ENCODE results near the gene HERC4. TPM values are rescaled to one million over a fixed set of nuclear protein-coding genes. Genes with fewer than 3 reads are reported as not detected.
A peak's percentile ranks its signal among the peaks of the same experiment; 100 is the strongest.

HERC4 gene
- total RNA-seq, 2 experiments from 2014 or later, result 46.0 to 46.8 TPM

- Mint-ChIP-seq H3K27ac (peak overlapping the region; percentile 57), H3K36me3 (ENCODE audit: low read depth) (peaks cover 82% of the 10 kb centered on the region), H3K27me3 (no peaks in the 10 kb centered on the region), H3K4me1 (ENCODE audit: low read depth) (peaks cover 5% of the 10 kb centered on the region), H3K4me3 (no peak overlapping the region), H3K9me3 (peaks cover 2% of the 10 kb centered on the region)
- H3K9me3 ChIP-seq (ENCODE audit: control insufficient read depth in 1 of 2, insufficient read depth in 1 of 2, low read length in 2 of 2), result peaks cover 0 to 3% of the 10 kb centered on the region in 2 experiments
- no peak for ATAC-seq (ENCODE audit: poor library complexity)
- no peak for DNase-seq
- no peak overlapping the region for H3K4me3 ChIP-seq (ENCODE audit: low read length)
- no peak overlapping the region for H3K27ac ChIP-seq (ENCODE audit: low read depth in 1 of 2, low read length in 2 of 2)
- H3K4me1 ChIP-seq (ENCODE audit: insufficient read depth, low read length), result no peaks in the 10 kb centered on the region
- ChIA-PET CTCF (no interaction called here), POLR2A (no interaction called here)
- peaks cover 64% of the 10 kb centered on the region for H3K36me3 ChIP-seq (ENCODE audit: insufficient read depth, low read length)
- TF ChIP-seq, protein P1, sequence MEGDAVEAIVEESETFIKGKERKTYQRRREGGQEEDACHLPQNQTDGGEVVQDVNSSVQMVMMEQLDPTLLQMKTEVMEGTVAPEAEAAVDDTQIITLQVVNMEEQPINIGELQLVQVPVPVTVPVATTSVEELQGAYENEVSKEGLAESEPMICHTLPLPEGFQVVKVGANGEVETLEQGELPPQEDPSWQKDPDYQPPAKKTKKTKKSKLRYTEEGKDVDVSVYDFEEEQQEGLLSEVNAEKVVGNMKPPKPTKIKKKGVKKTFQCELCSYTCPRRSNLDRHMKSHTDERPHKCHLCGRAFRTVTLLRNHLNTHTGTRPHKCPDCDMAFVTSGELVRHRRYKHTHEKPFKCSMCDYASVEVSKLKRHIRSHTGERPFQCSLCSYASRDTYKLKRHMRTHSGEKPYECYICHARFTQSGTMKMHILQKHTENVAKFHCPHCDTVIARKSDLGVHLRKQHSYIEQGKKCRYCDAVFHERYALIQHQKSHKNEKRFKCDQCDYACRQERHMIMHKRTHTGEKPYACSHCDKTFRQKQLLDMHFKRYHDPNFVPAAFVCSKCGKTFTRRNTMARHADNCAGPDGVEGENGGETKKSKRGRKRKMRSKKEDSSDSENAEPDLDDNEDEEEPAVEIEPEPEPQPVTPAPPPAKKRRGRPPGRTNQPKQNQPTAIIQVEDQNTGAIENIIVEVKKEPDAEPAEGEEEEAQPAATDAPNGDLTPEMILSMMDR (IDR thresholded peaks at IDR 0.05), result no peak
- intact Hi-C loops (cut with DNase I, micrococcal nuclease), result no loop called here
- no peaks in the 10 kb centered on the region for H3K27me3 ChIP-seq (ENCODE audit: control insufficient read depth in 1 of 2, insufficient read depth in 2 of 2, low read length in 2 of 2)
Observed at GRCh38 chr10:67943917-67944316, 131.2 kb downstream of the HERC4 start.

DNA sequence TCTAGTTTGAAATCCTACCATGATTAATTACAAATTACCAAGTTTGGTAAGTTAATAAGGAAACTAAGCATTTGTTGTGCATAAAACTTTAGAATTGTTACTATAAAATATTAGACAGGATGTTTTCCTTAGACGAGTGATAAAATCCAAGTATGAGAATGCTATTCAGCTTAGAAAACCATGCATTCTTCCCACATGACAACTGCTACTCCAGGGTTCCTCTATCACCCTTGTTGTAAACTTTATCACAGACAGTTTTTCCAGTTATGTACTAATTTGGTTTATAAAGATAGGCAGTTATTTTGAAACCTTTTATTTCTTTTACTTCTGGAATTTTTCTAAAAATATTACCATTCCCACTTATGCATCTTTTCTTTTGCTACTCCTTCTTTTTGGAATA, 138.7 kb downstream of the HERC4 start:
- Histone ChIP-seq H3K27me3 (ENCODE audit: control insufficient read depth in 1 of 2, insufficient read depth in 2 of 2, low read length in 2 of 2) (no peaks in the 10 kb centered on the region), H3K4me1 (ENCODE audit: insufficient read depth, low read length) (no peaks in the 10 kb centered on the region), H3K4me3 (ENCODE audit: low read length) (no peak overlapping the region), H3K36me3 (ENCODE audit: insufficient read depth, low read length) (peaks cover 52% of the 10 kb centered on the region), H3K27ac (ENCODE audit: low read depth in 1 of 2, low read length in 2 of 2) (no peak overlapping the region), H3K9me3 (ENCODE audit: control insufficient read depth in 1 of 2, insufficient read depth in 1 of 2, low read length in 2 of 2) (no peaks in the 10 kb centered on the region)
- ChIA-PET CTCF (no interaction called here), POLR2A (interaction anchor here (0.7 kb wide), 1 partner anchor 51 kb away, joined by 3 read pairs; no protein-coding TSS in a partner anchor)
- Mint-ChIP-seq H3K27ac (no peak overlapping the region), H3K36me3 (ENCODE audit: low read depth) (peaks cover 71% of the 10 kb centered on the region), H3K9me3 (no peaks in the 10 kb centered on the region), H3K4me1 (ENCODE audit: low read depth) (no peaks in the 10 kb centered on the region), H3K4me3 (no peak overlapping the region), H3K27me3 (no peaks in the 10 kb centered on the region)
- ATAC-seq (ENCODE audit: poor library complexity), result no peak
- DNase-seq, result no peak
- TF ChIP-seq, protein P1 (IDR thresholded peaks at IDR 0.05), result no peak
- intact Hi-C loops (cut with DNase I, micrococcal nuclease), result no loop called here

DNA sequence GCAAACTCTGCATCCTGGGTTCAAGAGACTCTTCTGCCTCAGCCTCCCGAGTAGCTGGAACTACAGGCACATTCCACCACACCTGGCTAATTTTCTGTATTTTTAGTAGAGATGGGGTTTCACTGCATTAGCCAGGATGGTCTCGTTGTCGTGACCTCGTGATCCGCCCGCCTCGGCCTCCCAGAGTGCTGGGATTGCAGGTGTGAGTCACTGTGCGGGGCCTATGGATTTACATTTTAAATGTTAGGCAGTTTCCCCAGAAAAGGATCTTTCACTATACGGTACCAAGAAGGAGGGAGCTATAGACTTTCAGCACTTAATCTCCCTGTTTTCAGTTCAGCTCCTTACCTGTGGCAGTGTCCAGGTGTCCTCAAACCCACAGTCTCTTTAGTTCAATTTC, 139.9 kb downstream of the HERC4 start:
- Histone ChIP-seq H3K36me3 (ENCODE audit: insufficient read depth, low read length) (peaks cover 54% of the 10 kb centered on the region), H3K27ac (ENCODE audit: low read depth in 1 of 2, low read length in 2 of 2) (no peak overlapping the region)
- POLR2A ChIA-PET, result no interaction called here

More for the DNA sequence above, 139.9 kb downstream of the HERC4 start:
- peaks cover 69% of the 10 kb centered on the region for H3K36me3 Mint-ChIP-seq (ENCODE audit: low read depth)
- intact Hi-C loops (cut with DNase I, micrococcal nuclease), result no loop called here
- no peaks in the 10 kb centered on the region for H3K9me3 Mint-ChIP-seq
- no peak overlapping the region for H3K4me3 Mint-ChIP-seq
- CTCF ChIA-PET, result no interaction called here
- DNase-seq (no peak), ATAC-seq (ENCODE audit: poor library complexity) (no peak)
- no peaks in the 10 kb centered on the region for H3K4me1 Mint-ChIP-seq (ENCODE audit: low read depth)
- TF ChIP-seq, protein P1 (IDR thresholded peaks at IDR 0.05), result no peak
- no peaks in the 10 kb centered on the region for H3K9me3 ChIP-seq (ENCODE audit: control insufficient read depth in 1 of 2, insufficient read depth in 1 of 2, low read length in 2 of 2)
- no peak overlapping the region for H3K4me3 ChIP-seq (ENCODE audit: low read length)
- no peaks in the 10 kb centered on the region for H3K27me3 Mint-ChIP-seq
- H3K27me3 ChIP-seq (ENCODE audit: control insufficient read depth in 1 of 2, insufficient read depth in 2 of 2, low read length in 2 of 2), result no peaks in the 10 kb centered on the region
- no peak overlapping the region for H3K27ac Mint-ChIP-seq
- H3K4me1 ChIP-seq (ENCODE audit: insufficient read depth, low read length), result no peaks in the 10 kb centered on the region

Data from CD4-positive, alpha-beta T cell (primary cell).